ENCODE measurements around the gene HNRNPK. TPM values are rescaled to one million over a fixed set of nuclear protein-coding genes. Genes with fewer than 3 reads are reported as not detected.
A peak's percentile ranks its signal among the peaks of the same experiment; 100 is the strongest.

HNRNPK gene
- total RNA-seq, 2 donors from 2014 or later, result 451 to 491 TPM

DNA sequence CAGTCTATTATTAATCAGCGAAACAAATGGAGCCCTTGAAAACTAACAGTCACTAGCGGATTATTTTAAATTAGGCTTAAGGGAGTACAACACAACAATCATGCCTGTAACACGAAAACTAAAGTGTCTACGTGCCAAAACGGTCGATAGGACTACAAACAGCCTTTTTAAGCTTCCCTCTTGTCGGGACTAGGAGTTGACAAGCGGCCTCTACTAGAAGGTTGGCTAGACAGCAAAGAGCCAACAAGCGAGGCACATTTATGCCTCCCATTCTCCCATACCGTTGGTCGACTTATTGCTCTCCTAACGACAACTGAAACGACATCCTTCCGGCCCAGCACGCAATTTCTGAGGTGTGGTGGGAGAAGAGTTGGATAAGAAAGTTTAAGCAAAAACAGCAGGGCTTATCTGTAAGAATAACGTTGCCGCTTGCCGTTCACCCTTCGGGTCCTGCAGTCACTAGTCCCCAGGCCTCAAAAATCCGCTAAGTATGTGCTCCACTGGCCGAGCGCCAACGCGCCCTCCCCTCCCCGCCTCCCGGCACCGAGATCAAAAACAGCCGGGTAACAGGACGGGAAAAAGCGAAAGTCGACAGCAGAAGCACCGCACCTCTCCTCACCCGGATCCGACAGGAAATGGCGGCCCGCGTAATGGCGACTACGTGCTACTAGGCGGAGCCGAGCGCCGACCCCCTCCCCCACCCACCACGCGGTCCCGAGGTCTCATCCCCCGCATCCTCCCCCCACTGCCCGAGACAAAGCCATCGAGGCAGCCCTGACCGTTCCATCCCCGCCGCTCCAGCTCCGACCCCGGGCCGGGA lies 813 bp downstream of the HNRNPK start:
- intact Hi-C loops (cut with DNase I), result no loop called here
- H3K27me3 ChIP-seq, result no peaks in the 10 kb centered on the region
- peaks cover 7% of the 10 kb centered on the region for H3K4me1 ChIP-seq
- H3K4me3 ChIP-seq, result peak overlapping the region; percentile 59
- no peaks in the 10 kb centered on the region for H3K36me3 ChIP-seq
- TF ChIP-seq, protein P1, sequence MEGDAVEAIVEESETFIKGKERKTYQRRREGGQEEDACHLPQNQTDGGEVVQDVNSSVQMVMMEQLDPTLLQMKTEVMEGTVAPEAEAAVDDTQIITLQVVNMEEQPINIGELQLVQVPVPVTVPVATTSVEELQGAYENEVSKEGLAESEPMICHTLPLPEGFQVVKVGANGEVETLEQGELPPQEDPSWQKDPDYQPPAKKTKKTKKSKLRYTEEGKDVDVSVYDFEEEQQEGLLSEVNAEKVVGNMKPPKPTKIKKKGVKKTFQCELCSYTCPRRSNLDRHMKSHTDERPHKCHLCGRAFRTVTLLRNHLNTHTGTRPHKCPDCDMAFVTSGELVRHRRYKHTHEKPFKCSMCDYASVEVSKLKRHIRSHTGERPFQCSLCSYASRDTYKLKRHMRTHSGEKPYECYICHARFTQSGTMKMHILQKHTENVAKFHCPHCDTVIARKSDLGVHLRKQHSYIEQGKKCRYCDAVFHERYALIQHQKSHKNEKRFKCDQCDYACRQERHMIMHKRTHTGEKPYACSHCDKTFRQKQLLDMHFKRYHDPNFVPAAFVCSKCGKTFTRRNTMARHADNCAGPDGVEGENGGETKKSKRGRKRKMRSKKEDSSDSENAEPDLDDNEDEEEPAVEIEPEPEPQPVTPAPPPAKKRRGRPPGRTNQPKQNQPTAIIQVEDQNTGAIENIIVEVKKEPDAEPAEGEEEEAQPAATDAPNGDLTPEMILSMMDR (IDR thresholded peaks at IDR 0.05), result no peak
- H3K27ac ChIP-seq, result peak overlapping the region; percentile 98
- peak; percentile 90 for DNase-seq
- peak overlapping the region; percentile 88 to 100 for H3K9ac ChIP-seq (ENCODE audit: low read depth in 2 of 2, low read length in 2 of 2)
- H3K9me3 ChIP-seq, result no peaks in the 10 kb centered on the region

DNA sequence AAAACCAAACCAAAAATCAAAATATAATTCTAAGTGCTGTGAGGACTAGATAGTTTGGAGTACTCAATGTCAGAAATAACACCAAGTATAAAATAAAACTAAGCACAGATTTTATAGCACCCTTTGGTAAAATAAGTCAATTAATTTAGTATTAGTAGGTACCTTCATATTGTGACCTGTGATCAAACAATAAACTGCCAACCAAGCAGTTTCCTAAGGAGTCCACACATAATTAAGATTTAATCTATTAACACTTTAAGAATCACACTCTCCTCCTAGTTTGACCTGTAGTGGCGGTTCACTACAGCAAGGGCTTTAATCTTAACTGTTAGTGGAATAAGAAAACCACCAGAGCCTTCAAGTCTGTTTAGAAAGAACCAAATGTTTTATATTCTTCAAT lies 2.8 kb downstream of the HNRNPK start:
- peaks cover 7% of the 10 kb centered on the region for H3K4me1 ChIP-seq
- no peak overlapping the region for H3K9ac ChIP-seq (ENCODE audit: low read depth in 2 of 2, low read length in 2 of 2)
- DNase-seq, result no peak
- no peaks in the 10 kb centered on the region for H3K27me3 ChIP-seq
- peaks cover 19% of the 10 kb centered on the region for H3K36me3 ChIP-seq
- no peaks in the 10 kb centered on the region for H3K9me3 ChIP-seq
- TF ChIP-seq, protein P1 (IDR thresholded peaks at IDR 0.05), result no peak
- H3K4me3 ChIP-seq, result no peak overlapping the region
- H3K27ac ChIP-seq, result no peak overlapping the region
- intact Hi-C loops (cut with DNase I), result no loop called here

DNA sequence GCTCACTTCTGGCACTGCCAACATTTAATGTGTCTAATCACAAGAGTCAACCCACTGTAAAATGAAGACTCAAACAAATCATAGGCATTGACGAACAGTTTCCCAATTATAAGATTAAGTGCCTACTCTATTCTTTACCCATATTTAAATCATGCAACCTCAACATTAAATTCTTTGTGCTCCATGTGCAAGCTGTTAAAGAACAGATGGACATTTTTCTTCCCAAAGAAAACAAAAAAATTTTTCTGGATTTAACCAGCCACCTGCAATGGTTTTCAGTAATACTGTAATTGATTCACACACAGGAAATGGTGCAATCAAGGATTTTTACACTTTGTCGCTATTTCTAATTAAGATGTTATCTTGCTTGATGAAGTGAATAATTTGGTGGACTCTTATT lies 3.6 kb downstream of the HNRNPK start:
- TF ChIP-seq, protein P1 (IDR thresholded peaks at IDR 0.05), result no peak
- Histone ChIP-seq H3K27ac (no peak overlapping the region), H3K4me1 (no peaks in the 10 kb centered on the region), H3K27me3 (no peaks in the 10 kb centered on the region), H3K36me3 (peaks cover 27% of the 10 kb centered on the region), H3K9ac (ENCODE audit: low read depth in 2 of 2, low read length in 2 of 2) (no peak overlapping the region), H3K4me3 (no peak overlapping the region), H3K9me3 (no peaks in the 10 kb centered on the region)
- DNase-seq, result no peak
- intact Hi-C loops (cut with DNase I), result no loop called here

DNA sequence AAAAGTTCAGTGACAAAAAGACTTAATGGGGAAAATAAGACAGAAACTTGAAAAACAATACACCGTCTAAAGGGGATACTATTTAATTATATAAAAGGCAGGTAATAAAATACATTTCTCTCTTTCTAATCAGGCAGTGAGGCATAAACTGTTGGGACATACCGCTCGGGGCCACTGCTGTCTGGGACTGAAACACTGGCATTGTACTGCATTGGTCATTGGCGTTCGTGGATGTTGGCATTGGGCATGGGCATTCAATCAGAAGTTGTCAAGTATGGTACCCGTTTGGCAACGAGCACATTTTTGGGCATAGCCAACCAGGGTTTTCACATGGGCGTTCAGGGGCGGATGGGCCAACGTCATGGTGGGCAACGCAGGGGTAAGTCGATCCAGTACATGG lies 4.7 kb downstream of the HNRNPK start:
- TF ChIP-seq, protein P1 (IDR thresholded peaks at IDR 0.05), result no peak
- no peaks in the 10 kb centered on the region for H3K9me3 ChIP-seq
- H3K4me1 ChIP-seq, result no peaks in the 10 kb centered on the region
- H3K27me3 ChIP-seq, result no peaks in the 10 kb centered on the region
- no peak overlapping the region for H3K9ac ChIP-seq (ENCODE audit: low read depth in 2 of 2, low read length in 2 of 2)
- H3K4me3 ChIP-seq, result no peak overlapping the region
- no peak for DNase-seq
- peaks cover 36% of the 10 kb centered on the region for H3K36me3 ChIP-seq
- intact Hi-C loops (cut with DNase I), result no loop called here
- H3K27ac ChIP-seq, result no peak overlapping the region

DNA sequence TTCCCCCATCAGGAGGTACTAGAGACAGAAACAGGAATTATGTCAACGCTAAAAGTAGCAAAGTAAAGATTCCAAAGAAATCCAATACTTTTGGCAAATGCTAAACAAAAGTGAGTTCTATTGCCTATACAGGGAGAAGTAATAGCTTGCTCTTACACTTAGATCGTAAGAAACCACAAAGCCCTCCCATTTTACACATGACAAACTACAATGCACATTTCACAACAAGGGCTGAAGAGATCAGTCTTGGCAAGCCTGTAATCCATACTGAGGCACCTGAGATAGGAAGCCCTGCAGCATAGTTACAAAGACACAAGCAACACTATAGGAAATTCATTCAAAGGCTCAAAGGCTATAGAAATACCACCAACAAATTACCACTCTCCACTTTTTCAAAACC lies 7.7 kb downstream of the HNRNPK start:
- TF ChIP-seq, protein P1 (IDR thresholded peaks at IDR 0.05), result no peak
- Histone ChIP-seq H3K27ac (no peak overlapping the region), H3K27me3 (no peaks in the 10 kb centered on the region), H3K4me3 (no peak overlapping the region), H3K9me3 (no peaks in the 10 kb centered on the region), H3K36me3 (peaks cover 41% of the 10 kb centered on the region), H3K4me1 (no peaks in the 10 kb centered on the region), H3K9ac (ENCODE audit: low read depth in 2 of 2, low read length in 2 of 2) (no peak overlapping the region)
- intact Hi-C loops (cut with DNase I), result no loop called here
- DNase-seq, result no peak

All from colonic mucosa (tissue), 4 donors.